Retina (tissue), 1 donor: Measurements from ENCODE around the gene MAP3K5.

Experiments used
- DNase-seq: peaks from one replicate; pipeline ENCODE4 v3.0.0-alpha.2; 2016

The MAP3K5 gene

GRCh38 chr6:136641873-136642465 lies 150.3 kb downstream of the MAP3K5 start:
- no peak for DNase-seq

- DNase-seq = no peak
Observed at GRCh38 chr6:136641166-136641565, 151.1 kb downstream of the MAP3K5 start.

- DNase-seq = no peak
Observed at GRCh38 chr6:136640132-136640915, 152.0 kb downstream of the MAP3K5 start.

- no peak for DNase-seq
Observed at GRCh38 chr6:136639702-136640101, 152.6 kb downstream of the MAP3K5 start.

- no peak for DNase-seq
Observed at GRCh38 chr6:136635615-136636014, 156.7 kb downstream of the MAP3K5 start.

GRCh38 chr6:136633355-136633754 lies 158.9 kb downstream of the MAP3K5 start:
- DNase-seq = no peak

GRCh38 chr6:136628996-136629395 lies 163.3 kb downstream of the MAP3K5 start:
- DNase-seq = no peak

GRCh38 chr6:136627191-136627590 lies 165.1 kb downstream of the MAP3K5 start:
- no peak for DNase-seq

- DNase-seq = no peak
Observed at GRCh38 chr6:136625293-136625692, 167.0 kb downstream of the MAP3K5 start.

- no peak for DNase-seq
Observed at GRCh38 chr6:136624347-136624746, 167.9 kb downstream of the MAP3K5 start.

- no peak for DNase-seq
Observed at GRCh38 chr6:136618086-136618485, 174.2 kb downstream of the MAP3K5 start.

GRCh38 chr6:136616527-136616926 lies 175.8 kb downstream of the MAP3K5 start:
- no peak for DNase-seq

- DNase-seq = no peak
Observed at GRCh38 chr6:136614994-136615393, 177.3 kb downstream of the MAP3K5 start.

GRCh38 chr6:136614350-136614749 lies 177.9 kb downstream of the MAP3K5 start:
- DNase-seq = no peak

- DNase-seq = no peak
Observed at GRCh38 chr6:136613477-136613876, 178.8 kb downstream of the MAP3K5 start.

- DNase-seq = no peak
Observed at GRCh38 chr6:136612666-136613389, 179.4 kb downstream of the MAP3K5 start.

GRCh38 chr6:136611746-136612145 lies 180.5 kb downstream of the MAP3K5 start:
- DNase-seq = no peak

- DNase-seq = no peak
Observed at GRCh38 chr6:136611133-136611532, 181.1 kb downstream of the MAP3K5 start.

GRCh38 chr6:136609873-136610706 lies 182.2 kb downstream of the MAP3K5 start:
- no peak for DNase-seq

GRCh38 chr6:136608991-136609390 lies 183.3 kb downstream of the MAP3K5 start:
- DNase-seq = no peak

GRCh38 chr6:136607932-136608772 lies 184.1 kb downstream of the MAP3K5 start:
- DNase-seq = peak; percentile 41
